HepG2 (cell line): ENCODE results near the gene RBM23. TPM values are rescaled to one million over a fixed set of nuclear protein-coding genes. Genes with fewer than 3 reads are reported as not detected.

Experiments
- ATAC-seq: fragments of 200-7000 bp; cut with Tn5 transposase; 3 replicates; pipeline ENCODE4 v1.9.1; 2020; ENCODE audit warnings: mild to moderate bottlenecking, moderate library complexity
- BruUV-seq: library from RNA; stranded (reverse); fragments of 400-500 nt; replicated peaks from 2 replicates; lab custom pipeline; 2021; lab: Mats Ljungman, UMichigan
- CTCF ChIA-PET: fragments of 300-600 bp; formaldehyde crosslinking; extraction: SDS; loops from one replicate; lab custom pipeline; 2021; ENCODE audit warnings: low total read pairs, inconsistent platforms, low intra/inter-chr PET ratio; lab: Yijun Ruan, JAX
- POLR2A ChIA-PET: fragments of 350-600 bp; sonication (Branson Sonifier 250); formaldehyde crosslinking; loops from one replicate; lab custom pipeline; 2020; ENCODE audit warnings: antibody characterized with exemption, inconsistent platforms; lab: Yijun Ruan, JAX
- DNase-seq: peaks from one replicate; pipeline ENCODE4 v3.0.0-alpha.2; 2015; ENCODE audit warnings: low spot score
- FAIRE-seq: peaks from 3 replicates; lab custom pipeline; 2011; peaks lifted over from hg19 to GRCh38; lab: Jason Lieb, UNC
- H2AFZ ChIP-seq: one replicate; pipeline ENCODE4 v1.6.1; 2011; ENCODE audit warnings: low read length, inconsistent platforms
- H3K27ac ChIP-seq: fragments of 300-600 bp; 3 replicates; pipeline ENCODE4 v1.8.0; 2011; ENCODE audit warnings: mixed run types, mild to moderate bottlenecking, mixed read lengths, low read length, inconsistent platforms; ENCODE audit not compliant: insufficient read depth; ENCODE audit errors: extremely low read length
- H3K27me3 ChIP-seq, 2 experiments: fragments of 200-600 bp in 1 of 2; 2 replicates in 1 of 2; 3 replicates in 1 of 2; pipeline versions ENCODE4 v1.6.0 to v1.8.0; 2011; ENCODE audit warnings: low read length in 2 of 2, mild to moderate bottlenecking in 2 of 2, moderate library complexity in 2 of 2, inconsistent platforms in 1 of 2; ENCODE audit not compliant: insufficient read depth in 2 of 2, control insufficient read depth in 1 of 2
- H3K36me3 ChIP-seq, 2 experiments: fragments of 200-600 bp in 1 of 2; replicated peaks in 1 of 2; 2 replicates in 1 of 2; 3 replicates in 1 of 2; pipeline versions ENCODE4 v1.5.1 to v1.8.0; 2011; ENCODE audit warnings: low read length in 2 of 2, inconsistent platforms in 1 of 2; ENCODE audit not compliant: insufficient read depth in 2 of 2, control insufficient read depth in 1 of 2
- H3K4me1 ChIP-seq: 2 replicates; pipeline ENCODE4 v1.5.1; 2012; ENCODE audit warnings: low read length, inconsistent platforms; ENCODE audit not compliant: insufficient read depth
- H3K4me2 ChIP-seq: 2 replicates; pipeline ENCODE4 v1.6.0; 2011; ENCODE audit warnings: low read depth, low read length, inconsistent platforms
- H3K4me3 ChIP-seq, 3 experiments: fragments of 200-600 bp in 1 of 3; sonication (generic), shearing (Covaris generic) in 1 of 3; replicated peaks in 1 of 3; 2 replicates each; pipeline ENCODE4 v1.5.1; 2011 to 2016; ENCODE audit warnings: low read length in 3 of 3, inconsistent platforms in 2 of 3, low read depth in 2 of 3, mild to moderate bottlenecking in 2 of 3, control low read depth in 1 of 3, mixed read lengths in 1 of 3; ENCODE audit not compliant: insufficient read depth in 1 of 3
- H3K79me2 ChIP-seq: one replicate; pipeline ENCODE4 v1.6.1; 2011; ENCODE audit warnings: low read length, inconsistent platforms; ENCODE audit not compliant: insufficient read depth
- H3K9ac ChIP-seq: 2 replicates; pipeline ENCODE4 v1.6.0; 2011; ENCODE audit warnings: mild to moderate bottlenecking, low read depth, low read length, inconsistent platforms; ENCODE audit not compliant: insufficient read depth
- H3K9me3 ChIP-seq: 2 replicates; pipeline ENCODE4 v1.5.1; 2012; ENCODE audit warnings: mild to moderate bottlenecking, low read length
- H4K20me1 ChIP-seq: 2 replicates; pipeline ENCODE4 v1.6.0; 2011; ENCODE audit warnings: inconsistent platforms, mild to moderate bottlenecking, low read length, moderate library complexity; ENCODE audit not compliant: insufficient read depth
- ARNT2 ChIP-seq: sonication (generic); formaldehyde crosslinking; IDR thresholded peaks from 2 replicates; pipeline ENCODE4 v1.8.0; 2022; ENCODE audit warnings: mild to moderate bottlenecking, low read depth, missing genetic modification reagents, moderate library complexity
- CENPT ChIP-seq: sonication (generic); formaldehyde crosslinking; IDR thresholded peaks from 2 replicates; pipeline ENCODE4 v1.8.0; 2022; ENCODE audit warnings: low read depth, mild to moderate bottlenecking, moderate library complexity, missing genetic modification reagents
- CHD4 ChIP-seq: fragments of 200-600 bp; sonication (generic); IDR thresholded peaks from 2 replicates; pipeline ENCODE4 v1.7.0; 2017; ENCODE audit warnings: mild to moderate bottlenecking, low read length, borderline replicate concordance
- EHMT2 ChIP-seq: fragments of 200-600 bp; sonication (generic); IDR thresholded peaks from 2 replicates; pipeline ENCODE4 v1.7.0; 2017; ENCODE audit warnings: antibody characterized with exemption, low read depth, low read length, borderline replicate concordance
- FOXK2 ChIP-seq: fragments of 450-650 bp; IDR thresholded peaks from 2 replicates; pipeline ENCODE4 v1.6.1; 2016
- HHEX ChIP-seq: IDR thresholded peaks from 2 replicates; pipeline ENCODE4 v1.6.1; 2016; ENCODE audit warnings: control low read depth
- HOXA3 ChIP-seq: sonication (generic); formaldehyde crosslinking; IDR thresholded peaks from 2 replicates; pipeline ENCODE4 v1.5.0; 2020; ENCODE audit warnings: missing genetic modification reagents
- JDP2 ChIP-seq: sonication (generic); formaldehyde crosslinking; IDR thresholded peaks from 2 replicates; pipeline ENCODE4 v1.8.1; 2022; ENCODE audit warnings: missing genetic modification reagents, borderline replicate concordance
- ONECUT2 ChIP-seq: sonication (generic); formaldehyde crosslinking; IDR thresholded peaks from 2 replicates; pipeline ENCODE4 v1.4.0; 2020; ENCODE audit warnings: missing genetic modification reagents
- POLR2AphosphoS5 ChIP-seq: IDR thresholded peaks from 2 replicates; pipeline ENCODE4 v1.6.1; 2012; ENCODE audit warnings: low read depth, low read length
- SMYD3 ChIP-seq: sonication (generic); formaldehyde crosslinking; IDR thresholded peaks from 2 replicates; pipeline ENCODE4 v1.8.1; 2023; ENCODE audit warnings: mild to moderate bottlenecking, missing genetic modification reagents
- SNRNP70 ChIP-seq: fragments of 200-400 bp; formaldehyde crosslinking; IDR thresholded peaks from 2 replicates; pipeline ENCODE4 v1.6.1; 2017; ENCODE audit warnings: mild to moderate bottlenecking, low read depth, low read length, moderate library complexity
- ZBTB21 ChIP-seq: sonication (generic); formaldehyde crosslinking; IDR thresholded peaks from 2 replicates; pipeline ENCODE4 v1.4.0; 2020; ENCODE audit warnings: missing genetic modification reagents
- ZBTB33 ChIP-seq: sonication (generic); formaldehyde crosslinking; IDR thresholded peaks from 2 replicates; pipeline ENCODE4 v1.4.0; 2020; ENCODE audit warnings: missing genetic modification reagents
- ZBTB4 ChIP-seq: sonication (generic); formaldehyde crosslinking; IDR thresholded peaks from 2 replicates; pipeline ENCODE4 v1.4.0; 2020; ENCODE audit warnings: missing genetic modification reagents, mild to moderate bottlenecking, borderline replicate concordance
- ZFP82 ChIP-seq: sonication (generic); formaldehyde crosslinking; IDR thresholded peaks from 2 replicates; pipeline ENCODE4 v1.5.1; 2020; ENCODE audit warnings: mild to moderate bottlenecking, missing genetic modification reagents, borderline replicate concordance
- ZNF3 ChIP-seq: IDR thresholded peaks from 2 replicates; pipeline ENCODE4 v1.7.0; 2017; ENCODE audit warnings: inconsistent platforms
- ZNF550 ChIP-seq: sonication (generic); formaldehyde crosslinking; IDR thresholded peaks from 2 replicates; pipeline ENCODE4 v1.4.0; 2020; ENCODE audit warnings: mild to moderate bottlenecking, missing genetic modification reagents, borderline replicate concordance
- ZNF772 ChIP-seq: sonication (generic); formaldehyde crosslinking; IDR thresholded peaks from 2 replicates; pipeline ENCODE4 v1.5.0; 2020; ENCODE audit warnings: mild to moderate bottlenecking, missing genetic modification reagents
- ZNF777 ChIP-seq: sonication (generic); formaldehyde crosslinking; IDR thresholded peaks from 2 replicates; pipeline ENCODE4 v1.4.0; 2020; ENCODE audit warnings: missing genetic modification reagents
- ZNF883 ChIP-seq: sonication (generic); formaldehyde crosslinking; IDR thresholded peaks from 2 replicates; pipeline ENCODE4 v1.5.1; 2020; ENCODE audit warnings: mild to moderate bottlenecking, missing genetic modification reagents; ENCODE audit errors: not compliant biosample characterization
- ZSCAN31 ChIP-seq: sonication (generic); formaldehyde crosslinking; IDR thresholded peaks from 2 replicates; pipeline ENCODE4 v1.5.0; 2020; ENCODE audit warnings: low read depth, mild to moderate bottlenecking, missing genetic modification reagents
- WGBS: methylation state at CpG from one replicate; pipeline ENCODE4 v1.1.6; 2017; ENCODE audit warnings: low lambda C conversion rate; 5-methylcytosine and 5-hydroxymethylcytosine counted together
- in situ Hi-C: cut with HindIII; loops from 2 replicates; pipeline ENCODE4 v1.10.0; 2017; ENCODE audit warnings: low pct_unique_long_range_greater_than_20kb; ENCODE audit not compliant: extremely low pct_ligation_motif_present
- intact Hi-C: fragments of 100-400 bp; cut with micrococcal nuclease; formaldehyde crosslinking; loops from one replicate; pipeline ENCODE4 v1.10.0; 2022; ENCODE audit not compliant: unreplicated experiment
- polyA plus RNA-seq, 8 experiments: library from polyadenylated mRNA; depleted of rRNA in 3 of 8; stranded (reverse) in 7 of 8; unstranded in 1 of 8; fragments of >200 nt; fragmentation: Illumina TruSeq in 4 of 8; extraction: Trizol in 4 of 8; gene quantifications; 2 replicates each; pipeline versions ENCODE4 v1.2.1 to v1.2.3, GENCODE V29; 2011 to 2016; ENCODE audit warnings: low read depth in 4 of 8, missing spikeins in 1 of 8, mixed read lengths in 1 of 8; ENCODE audit not compliant: insufficient read depth in 1 of 8
- total RNA-seq, 5 experiments: library from RNA; depleted of rRNA; stranded (reverse); fragments of >200 nt; fragmentation: Illumina TruSeq; extraction: Trizol; gene quantifications; 2 replicates each; pipeline ENCODE4 v1.2.3, GENCODE V29; 2016; ENCODE audit warnings: low read depth in 1 of 5

Gene RBM23
- total and polyA plus RNA-seq, 2 of the 13 experiments (the other 11 are each of a cell fraction or from before 2014, with no cell fraction given): 1.5 to 2.1 TPM

GRCh38 chr14:22929961-22930364, 11.0 kb upstream of the RBM23 start:
- intact Hi-C loops (loop anchor here (1.0 to 2.0 kb wide), 7 partner anchors 11 to 77 kb away; partner anchors contain the start of gene LRP10), in situ Hi-C loops (no loop called here)
- H3K36me3 ChIP-seq: peaks cover 18 to 23% of the 10 kb centered on the region in 2 experiments
- POLR2A ChIA-PET: interaction anchor here (0.5 to 6.1 kb wide), 55 partner anchors 8 to 1315 kb away, joined by 3 to 136 read pairs (median 6); partner anchors contain the start of genes ACIN1, AJUBA, BCL2L2 and C14orf119
- H4K20me1 ChIP-seq: no peaks in the 10 kb centered on the region
- H3K27me3 ChIP-seq: no peaks in the 10 kb centered on the region; a peak in 1 of 5 replicates
- FAIRE-seq (no peak), DNase-seq (no peak), ATAC-seq (no peak; the same call in 2 of the 3 replicates)
- peak overlapping the region; percentile 52 for H3K27ac ChIP-seq
- peaks cover 21% of the 10 kb centered on the region for H3K79me2 ChIP-seq
- CTCF ChIA-PET: interaction anchor here (0.9 to 2.5 kb wide), 9 partner anchors 10 to 372 kb away, joined by 3 to 17 read pairs (median 5); partner anchors contain the start of genes AJUBA and LRP10
- H3K4me2 ChIP-seq: peak overlapping the region; percentile 95
- peak overlapping the region; percentile 69 for H3K9ac ChIP-seq
- peak overlapping the region; percentile 66 to 98 (median 77) for H3K4me3 ChIP-seq
- peaks cover 27% of the 10 kb centered on the region for H3K4me1 ChIP-seq
- 3% methylated on average over 2 of the region's 2 CpGs for WGBS
- H2AFZ ChIP-seq: peak overlapping the region; percentile 94
- TSS peak; percentile 58 for BruUV-seq
- no peaks in the 10 kb centered on the region for H3K9me3 ChIP-seq
- TF ChIP-seq ZNF550: no peak
- peak; percentile 39; the same call in 1 of the 2 replicates for TF ChIP-seq HHEX (CRISPR knock-in tag)
- no peak for TF ChIP-seq ZSCAN31
- no peak for TF ChIP-seq ARNT2 (CRISPR knock-in tag)
- no peak for TF ChIP-seq ZBTB33 (CRISPR knock-in tag)
- no peak for TF ChIP-seq HOXA3
- peak; percentile 21; the same call in 1 of the 2 replicates for TF ChIP-seq ZNF3 (CRISPR knock-in tag)
- TF ChIP-seq SMYD3 (CRISPR knock-in tag): no peak
- TF ChIP-seq ZNF772 (CRISPR knock-in tag): no peak
- TF ChIP-seq CENPT (CRISPR knock-in tag): no peak; the same call in 1 of the 2 replicates
- no peak for TF ChIP-seq POLR2AphosphoS5
- no peak for TF ChIP-seq EHMT2
- no peak for TF ChIP-seq SNRNP70
- peak; percentile 57 for TF ChIP-seq CHD4
- TF ChIP-seq ZNF883 (CRISPR knock-in tag): no peak
- TF ChIP-seq ZNF777: peak; percentile 11; the same call in 1 of the 2 replicates
- no peak for TF ChIP-seq ZBTB21
- TF ChIP-seq JDP2 (CRISPR knock-in tag): 0 out of 2 replicates have a peak, but pooled peaks have one; percentile 13
- TF ChIP-seq ZFP82 (CRISPR knock-in tag): no peak
- TF ChIP-seq ONECUT2 (CRISPR knock-in tag): no peak
- no peak for TF ChIP-seq FOXK2
- TF ChIP-seq ZBTB4 (CRISPR knock-in tag): no peak; the same call in 1 of the 2 replicates
